HepG2 (cell line): ENCODE measurements around the gene WBP1. TPM values are rescaled to one million over a fixed set of nuclear protein-coding genes. Genes with fewer than 3 reads are reported as not detected.

Source experiments
- ATAC-seq: fragments of 200-7000 bp; cut with Tn5 transposase; 3 replicates; pipeline ENCODE4 v1.9.1; 2020; ENCODE audit warnings: mild to moderate bottlenecking, moderate library complexity
- BruUV-seq: library from RNA; stranded (reverse); fragments of 400-500 nt; replicated peaks from 2 replicates; lab custom pipeline; 2021; lab: Mats Ljungman, UMichigan
- CTCF ChIA-PET: fragments of 300-600 bp; formaldehyde crosslinking; extraction: SDS; loops from one replicate; lab custom pipeline; 2021; ENCODE audit warnings: low total read pairs, inconsistent platforms, low intra/inter-chr PET ratio; lab: Yijun Ruan, JAX
- POLR2A ChIA-PET: fragments of 350-600 bp; sonication (Branson Sonifier 250); formaldehyde crosslinking; loops from one replicate; lab custom pipeline; 2020; ENCODE audit warnings: antibody characterized with exemption, inconsistent platforms; lab: Yijun Ruan, JAX
- DNase-seq: peaks from one replicate; pipeline ENCODE4 v3.0.0-alpha.2; 2015; ENCODE audit warnings: low spot score
- FAIRE-seq: peaks from 3 replicates; lab custom pipeline; 2011; peaks lifted over from hg19 to GRCh38; lab: Jason Lieb, UNC
- H2AFZ ChIP-seq: one replicate; pipeline ENCODE4 v1.6.1; 2011; ENCODE audit warnings: low read length, inconsistent platforms
- H3K27ac ChIP-seq: fragments of 300-600 bp; 3 replicates; pipeline ENCODE4 v1.8.0; 2011; ENCODE audit warnings: mixed run types, mild to moderate bottlenecking, mixed read lengths, low read length, inconsistent platforms; ENCODE audit not compliant: insufficient read depth; ENCODE audit errors: extremely low read length
- H3K27me3 ChIP-seq, 2 experiments: fragments of 200-600 bp in 1 of 2; 2 replicates in 1 of 2; 3 replicates in 1 of 2; pipeline versions ENCODE4 v1.6.0 to v1.8.0; 2011; ENCODE audit warnings: low read length in 2 of 2, mild to moderate bottlenecking in 2 of 2, moderate library complexity in 2 of 2, inconsistent platforms in 1 of 2; ENCODE audit not compliant: insufficient read depth in 2 of 2, control insufficient read depth in 1 of 2
- H3K36me3 ChIP-seq, 2 experiments: fragments of 200-600 bp in 1 of 2; replicated peaks in 1 of 2; 2 replicates in 1 of 2; 3 replicates in 1 of 2; pipeline versions ENCODE4 v1.5.1 to v1.8.0; 2011; ENCODE audit warnings: low read length in 2 of 2, inconsistent platforms in 1 of 2; ENCODE audit not compliant: insufficient read depth in 2 of 2, control insufficient read depth in 1 of 2
- H3K4me1 ChIP-seq: 2 replicates; pipeline ENCODE4 v1.5.1; 2012; ENCODE audit warnings: low read length, inconsistent platforms; ENCODE audit not compliant: insufficient read depth
- H3K4me2 ChIP-seq: 2 replicates; pipeline ENCODE4 v1.6.0; 2011; ENCODE audit warnings: low read depth, low read length, inconsistent platforms
- H3K4me3 ChIP-seq, 3 experiments: fragments of 200-600 bp in 1 of 3; sonication (generic), shearing (Covaris generic) in 1 of 3; replicated peaks in 1 of 3; 2 replicates each; pipeline ENCODE4 v1.5.1; 2011 to 2016; ENCODE audit warnings: low read length in 3 of 3, inconsistent platforms in 2 of 3, low read depth in 2 of 3, mild to moderate bottlenecking in 2 of 3, control low read depth in 1 of 3, mixed read lengths in 1 of 3; ENCODE audit not compliant: insufficient read depth in 1 of 3
- H3K79me2 ChIP-seq: one replicate; pipeline ENCODE4 v1.6.1; 2011; ENCODE audit warnings: low read length, inconsistent platforms; ENCODE audit not compliant: insufficient read depth
- H3K9ac ChIP-seq: 2 replicates; pipeline ENCODE4 v1.6.0; 2011; ENCODE audit warnings: mild to moderate bottlenecking, low read depth, low read length, inconsistent platforms; ENCODE audit not compliant: insufficient read depth
- H3K9me3 ChIP-seq: 2 replicates; pipeline ENCODE4 v1.5.1; 2012; ENCODE audit warnings: mild to moderate bottlenecking, low read length
- H4K20me1 ChIP-seq: 2 replicates; pipeline ENCODE4 v1.6.0; 2011; ENCODE audit warnings: inconsistent platforms, mild to moderate bottlenecking, low read length, moderate library complexity; ENCODE audit not compliant: insufficient read depth
- ATM ChIP-seq: fragments of 450-650 bp; IDR thresholded peaks from 2 replicates; pipeline ENCODE4 v1.7.1; 2017; ENCODE audit warnings: mild to moderate bottlenecking, borderline replicate concordance
- BRCA1 ChIP-seq: sonication (generic); formaldehyde crosslinking; IDR thresholded peaks from 2 replicates; pipeline ENCODE4 v1.4.0; 2020; ENCODE audit warnings: missing genetic modification reagents
- NFIC ChIP-seq: IDR thresholded peaks from 2 replicates; pipeline ENCODE4 v1.6.1; 2012; ENCODE audit warnings: mild to moderate bottlenecking, low read length, inconsistent platforms
- NR0B2 ChIP-seq: sonication (generic); formaldehyde crosslinking; IDR thresholded peaks from 2 replicates; pipeline ENCODE4 v1.4.0; 2020; ENCODE audit warnings: mild to moderate bottlenecking, missing genetic modification reagents
- SKIL ChIP-seq: sonication (generic); formaldehyde crosslinking; IDR thresholded peaks from 2 replicates; pipeline ENCODE4 v1.8.0; 2022; ENCODE audit warnings: missing genetic modification reagents, mild to moderate bottlenecking, moderate library complexity, borderline replicate concordance
- ZBTB34 ChIP-seq: sonication (generic); formaldehyde crosslinking; IDR thresholded peaks from 2 replicates; pipeline ENCODE4 v1.8.0; 2022; ENCODE audit warnings: mild to moderate bottlenecking, missing genetic modification reagents
- ZBTB49 ChIP-seq: sonication (generic); formaldehyde crosslinking; IDR thresholded peaks from 2 replicates; pipeline ENCODE4 v1.4.0; 2020; ENCODE audit warnings: missing genetic modification reagents, borderline replicate concordance
- ZNF10 ChIP-seq: sonication (generic); formaldehyde crosslinking; IDR thresholded peaks from 2 replicates; pipeline ENCODE4 v1.4.0; 2020; ENCODE audit warnings: mild to moderate bottlenecking, low read depth, missing genetic modification reagents, borderline replicate concordance
- ZNF12 ChIP-seq: sonication (generic); formaldehyde crosslinking; IDR thresholded peaks from 2 replicates; pipeline ENCODE4 v1.5.0; 2020; ENCODE audit warnings: missing genetic modification reagents
- ZNF224 ChIP-seq: sonication (generic); formaldehyde crosslinking; IDR thresholded peaks from 2 replicates; pipeline ENCODE4 v1.5.0; 2020; ENCODE audit warnings: mild to moderate bottlenecking, missing genetic modification reagents
- ZNF263 ChIP-seq: sonication (generic); formaldehyde crosslinking; IDR thresholded peaks from 2 replicates; pipeline ENCODE4 v1.4.0; 2020; ENCODE audit warnings: missing genetic modification reagents
- ZNF34 ChIP-seq: sonication (generic); formaldehyde crosslinking; IDR thresholded peaks from 2 replicates; pipeline ENCODE4 v1.4.0; 2020; ENCODE audit warnings: mild to moderate bottlenecking, missing genetic modification reagents, borderline replicate concordance
- ZNF549 ChIP-seq: sonication (generic); formaldehyde crosslinking; IDR thresholded peaks from 2 replicates; pipeline ENCODE4 v1.5.0; 2020; ENCODE audit warnings: missing genetic modification reagents
- ZNF614 ChIP-seq: IDR thresholded peaks from 2 replicates; pipeline ENCODE4 v1.6.1; 2018; ENCODE audit warnings: missing biosample characterization, missing genetic modification reagents, inconsistent platforms, borderline replicate concordance
- ZNF772 ChIP-seq: sonication (generic); formaldehyde crosslinking; IDR thresholded peaks from 2 replicates; pipeline ENCODE4 v1.5.0; 2020; ENCODE audit warnings: mild to moderate bottlenecking, missing genetic modification reagents
- WGBS: methylation state at CpG from one replicate; pipeline ENCODE4 v1.1.6; 2017; ENCODE audit warnings: low lambda C conversion rate; 5-methylcytosine and 5-hydroxymethylcytosine counted together
- in situ Hi-C: cut with HindIII; loops from 2 replicates; pipeline ENCODE4 v1.10.0; 2017; ENCODE audit warnings: low pct_unique_long_range_greater_than_20kb; ENCODE audit not compliant: extremely low pct_ligation_motif_present
- intact Hi-C: fragments of 100-400 bp; cut with micrococcal nuclease; formaldehyde crosslinking; loops from one replicate; pipeline ENCODE4 v1.10.0; 2022; ENCODE audit not compliant: unreplicated experiment
- polyA plus RNA-seq, 8 experiments: library from polyadenylated mRNA; depleted of rRNA in 3 of 8; stranded (reverse) in 7 of 8; unstranded in 1 of 8; fragments of >200 nt; fragmentation: Illumina TruSeq in 4 of 8; extraction: Trizol in 4 of 8; gene quantifications; 2 replicates each; pipeline versions ENCODE4 v1.2.1 to v1.2.3, GENCODE V29; 2011 to 2016; ENCODE audit warnings: low read depth in 4 of 8, missing spikeins in 1 of 8, mixed read lengths in 1 of 8; ENCODE audit not compliant: insufficient read depth in 1 of 8
- total RNA-seq, 5 experiments: library from RNA; depleted of rRNA; stranded (reverse); fragments of >200 nt; fragmentation: Illumina TruSeq; extraction: Trizol; gene quantifications; 2 replicates each; pipeline ENCODE4 v1.2.3, GENCODE V29; 2016; ENCODE audit warnings: low read depth in 1 of 5

The WBP1 gene
- total and polyA plus RNA-seq, 2 of the 13 experiments (the other 11 are each of a cell fraction or from before 2014, with no cell fraction given), result 38.8 to 85.7 TPM

- intact Hi-C loops (loop anchor here (1.0 to 2.0 kb wide), 2 partner anchors 14 to 56 kb away; partner anchors contain the start of genes AUP1, HTRA2 and WBP1), in situ Hi-C loops (no loop called here)
- TSS peak; percentile 90 for BruUV-seq
- ATAC-seq, result peak; percentile 0; the same call in 1 of the 3 replicates
- H3K79me2 ChIP-seq, result peaks cover 7% of the 10 kb centered on the region
- CTCF ChIA-PET, result no interaction called here
- no peaks in the 10 kb centered on the region for H4K20me1 ChIP-seq
- peaks cover 52% of the 10 kb centered on the region for H3K4me1 ChIP-seq
- POLR2A ChIA-PET, result interaction anchor here (0.8 to 20.6 kb wide), 15 partner anchors 9 to 274 kb away, joined by 3 to 795 read pairs (median 12); partner anchors contain the start of genes AUP1, CCDC142, DQX1 and HTRA2
- peak overlapping the region; percentile 21 for H2AFZ ChIP-seq
- 3% methylated on average over 7 of the region's 7 CpGs for WGBS
- peaks cover 7 to 20% of the 10 kb centered on the region in 2 experiments for H3K36me3 ChIP-seq
- no peak for FAIRE-seq
- DNase-seq, result no peak
- peak overlapping the region; percentile 86 for H3K9ac ChIP-seq
- H3K4me3 ChIP-seq, result peak overlapping the region; percentile 67 to 91 (median 83)
- H3K4me2 ChIP-seq, result peak overlapping the region; percentile 95
- H3K9me3 ChIP-seq, result no peaks in the 10 kb centered on the region
- no peaks in the 10 kb centered on the region; a peak in 1 of 5 replicates for H3K27me3 ChIP-seq
- H3K27ac ChIP-seq, result peak overlapping the region; percentile 83
- TF ChIP-seq ZNF772 (CRISPR knock-in tag), result 0 out of 2 replicates have a peak, but pooled peaks have one; percentile 3
- no peak for TF ChIP-seq NR0B2 (CRISPR knock-in tag)
- TF ChIP-seq ZNF263 (CRISPR knock-in tag), result peak; percentile 80
- TF ChIP-seq ZBTB34, result 0 out of 2 replicates have a peak, but pooled peaks have one; percentile 9
- 0 out of 2 replicates have a peak, but pooled peaks have one; percentile 3 for TF ChIP-seq ZNF549 (CRISPR knock-in tag)
- no peak for TF ChIP-seq ZNF10 (CRISPR knock-in tag)
- 0 out of 2 replicates have a peak, but pooled peaks have one; percentile 18 for TF ChIP-seq ZNF12 (CRISPR knock-in tag)
- no peak for TF ChIP-seq ATM
- 0 out of 2 replicates have a peak, but pooled peaks have one; percentile 43 for TF ChIP-seq NFIC
- TF ChIP-seq ZNF224, result 0 out of 2 replicates have a peak, but pooled peaks have one; percentile 36
- no peak for TF ChIP-seq SKIL (CRISPR knock-in tag)
- no peak for TF ChIP-seq ZNF614 (CRISPR knock-in tag)
- 0 out of 2 replicates have a peak, but pooled peaks have one; percentile 21 for TF ChIP-seq ZNF34 (CRISPR knock-in tag)
- no peak for TF ChIP-seq ZBTB49 (CRISPR knock-in tag)
- TF ChIP-seq BRCA1, result peak; percentile 0; the same call in 1 of the 2 replicates
Observed at GRCh38 chr2:74472945-74473258, 14.7 kb downstream of the WBP1 start.
